DMS 273 treated with DMSO at 0.1 percent for 48 hours (cell line): ENCODE data around the gene COL4A2.

Experiments
- DNase-seq: peaks from one replicate; lab custom pipeline; 2025; lab: John Stamatoyannopoulos, UW

The COL4A2 gene

DNA sequence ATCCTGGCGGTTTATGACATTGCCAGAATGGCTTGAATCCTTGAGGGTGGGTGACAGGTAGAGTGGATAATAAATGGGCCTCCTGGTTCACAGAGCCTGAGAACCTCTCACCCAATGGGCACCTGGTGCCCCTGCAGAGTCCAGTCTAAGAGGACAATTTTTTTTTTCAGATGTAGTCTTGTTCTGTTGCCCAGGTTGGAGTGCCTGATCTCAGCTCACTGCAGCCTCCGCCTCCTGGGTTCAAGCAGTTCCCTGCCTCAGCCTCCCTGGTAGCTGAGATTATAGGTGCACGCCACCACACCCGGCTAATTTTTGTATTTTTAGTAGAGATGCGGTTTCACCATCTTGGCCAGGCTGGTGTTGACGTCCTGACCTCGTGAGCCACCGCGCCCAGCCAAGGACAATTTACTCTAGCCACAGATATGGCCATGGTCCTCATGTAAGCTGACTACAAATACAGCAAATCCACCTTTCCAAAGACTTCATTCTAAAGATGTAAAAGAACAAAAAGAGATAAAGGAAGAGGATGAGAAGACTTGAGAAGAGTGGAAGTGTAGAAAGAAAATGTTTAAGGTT is 33.0 kb downstream of the COL4A2 start:
- DNase-seq = no peak

DNA sequence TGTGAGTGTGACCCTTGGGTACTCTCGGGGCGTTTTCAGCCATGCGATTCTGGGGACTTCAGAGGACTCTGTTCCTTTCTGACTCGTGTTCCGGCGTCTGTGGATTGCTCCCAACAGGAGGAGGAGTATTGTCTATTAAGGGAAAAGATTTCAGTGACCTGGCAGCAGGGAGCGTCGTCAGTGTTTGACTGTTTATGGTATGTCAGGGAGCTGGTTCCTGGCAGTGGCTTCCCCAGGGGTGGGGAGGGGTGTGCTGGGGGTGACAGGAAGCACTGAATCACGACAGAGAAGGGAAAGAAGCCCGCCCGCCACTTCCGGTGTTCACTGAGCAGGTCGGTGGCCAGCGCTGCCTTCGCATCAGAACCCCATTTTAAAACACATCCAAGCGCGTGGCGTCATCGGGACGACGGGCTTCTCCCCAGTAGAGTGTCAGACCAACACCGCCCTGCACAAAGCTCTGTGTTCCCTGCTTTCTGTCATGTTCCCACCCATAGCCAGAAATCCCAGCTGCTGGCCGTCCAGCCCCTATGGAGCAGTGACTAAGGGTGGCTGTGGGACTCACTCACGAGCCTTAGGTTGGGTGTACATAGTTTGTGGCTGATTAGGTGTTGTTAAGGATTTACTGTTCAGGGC is 33.8 kb downstream of the COL4A2 start:
- no peak for DNase-seq

DNA sequence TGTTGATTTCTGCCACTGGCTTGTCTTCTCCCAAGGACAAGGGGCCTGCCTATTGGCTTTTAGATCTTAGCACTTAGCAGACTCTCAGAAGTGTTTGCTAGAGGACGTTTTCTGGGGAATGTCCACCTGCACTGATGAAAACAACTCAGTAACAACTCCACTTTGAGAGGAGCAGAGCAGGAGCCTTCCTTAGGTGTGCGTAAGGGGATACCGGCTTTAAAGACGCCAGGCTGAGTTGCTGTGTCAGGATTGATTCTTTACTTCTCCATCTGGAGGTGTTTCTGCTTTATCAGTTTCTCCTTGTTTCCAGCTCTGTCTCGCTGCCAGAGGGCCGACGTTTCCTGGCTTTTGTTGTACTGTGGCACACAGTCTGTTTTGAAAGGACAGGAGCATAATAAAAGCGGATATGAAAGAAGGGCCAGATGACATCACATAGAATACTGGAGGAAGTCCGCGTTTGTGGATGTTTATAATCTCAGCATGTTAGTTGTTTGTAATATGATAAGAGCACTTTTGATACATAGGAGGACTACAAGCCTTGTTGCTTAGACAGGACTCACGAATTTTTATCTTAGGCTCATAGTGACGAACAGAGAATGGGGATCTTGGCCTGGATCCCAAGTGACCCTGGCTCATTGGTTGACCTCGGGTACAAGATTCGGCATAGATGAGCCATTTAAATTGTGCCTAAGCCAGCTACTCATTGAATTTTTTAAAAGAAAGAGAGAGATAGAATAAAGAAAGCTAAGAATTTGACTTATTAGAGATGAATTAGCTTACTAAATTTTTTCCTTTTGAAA is 34.6 kb downstream of the COL4A2 start:
- DNase-seq = no peak

DNA sequence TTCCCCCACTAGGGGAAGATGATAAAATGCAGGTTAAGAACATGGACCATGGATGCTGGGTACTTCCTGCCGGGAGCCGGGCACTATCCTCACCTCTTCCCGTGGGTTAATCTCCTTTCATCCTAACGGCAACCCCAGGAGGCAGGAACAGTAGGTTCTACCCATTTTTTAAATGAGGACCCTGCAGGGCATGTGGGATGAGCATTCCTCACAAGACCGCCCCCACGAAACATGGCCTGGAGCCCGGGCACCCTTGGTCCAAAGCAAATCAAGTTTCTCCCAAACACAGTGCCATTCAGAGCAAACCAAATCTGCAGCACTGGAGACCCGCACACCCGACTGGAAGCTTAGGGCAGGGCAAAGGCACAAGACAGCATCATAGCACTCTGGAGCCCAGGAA is 35.4 kb downstream of the COL4A2 start:
- DNase-seq = no peak

DNA sequence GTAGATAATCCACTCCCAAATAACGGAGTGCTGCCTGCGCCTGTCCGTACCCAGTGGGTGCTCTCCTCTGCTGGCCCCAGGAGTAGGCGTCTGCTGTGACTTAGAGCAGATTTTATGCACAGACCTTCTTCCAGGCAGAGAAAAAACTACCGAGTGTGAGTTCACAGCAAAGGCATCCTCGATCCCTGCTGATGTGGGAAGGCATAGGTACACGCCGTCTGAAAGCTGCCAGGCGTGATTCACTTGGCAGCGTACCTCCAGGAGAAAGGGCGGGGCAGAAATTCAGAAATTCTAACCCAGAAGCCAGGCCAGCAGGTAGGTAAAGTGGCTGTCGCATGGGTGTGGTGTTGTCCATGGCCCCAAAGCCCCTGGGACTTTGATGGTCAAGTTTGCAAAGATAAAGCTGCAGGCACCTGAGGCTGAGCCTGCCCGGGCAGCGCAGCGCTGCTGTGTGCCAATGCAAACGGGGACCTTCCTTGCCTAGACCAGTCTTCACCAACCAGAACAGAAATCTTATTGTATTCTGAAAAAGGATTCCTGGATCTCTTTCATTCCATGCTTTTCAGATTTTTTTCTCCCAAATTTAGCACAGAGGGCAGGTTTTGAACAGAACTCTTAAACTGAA is 36.3 kb downstream of the COL4A2 start:
- DNase-seq = no peak

DNA sequence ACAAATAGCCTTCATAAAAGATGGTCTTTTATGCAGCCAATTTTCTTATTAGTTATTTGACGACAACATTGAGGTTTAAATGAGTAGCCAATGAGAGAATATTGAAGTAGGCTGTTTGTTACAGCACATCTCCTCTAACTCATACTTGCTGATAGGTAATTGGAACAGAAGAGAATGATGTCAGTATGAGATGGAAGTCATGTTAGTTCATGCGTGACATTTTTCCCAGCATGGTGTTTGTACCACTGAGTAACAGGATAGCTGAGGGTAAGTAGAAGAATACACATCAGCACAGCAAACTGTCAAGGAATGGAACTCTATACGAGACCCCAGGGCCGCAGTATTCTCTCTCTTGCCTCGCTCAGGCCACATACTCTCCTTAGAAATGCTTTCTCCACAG is 37.2 kb downstream of the COL4A2 start:
- DNase-seq = no peak

DNA sequence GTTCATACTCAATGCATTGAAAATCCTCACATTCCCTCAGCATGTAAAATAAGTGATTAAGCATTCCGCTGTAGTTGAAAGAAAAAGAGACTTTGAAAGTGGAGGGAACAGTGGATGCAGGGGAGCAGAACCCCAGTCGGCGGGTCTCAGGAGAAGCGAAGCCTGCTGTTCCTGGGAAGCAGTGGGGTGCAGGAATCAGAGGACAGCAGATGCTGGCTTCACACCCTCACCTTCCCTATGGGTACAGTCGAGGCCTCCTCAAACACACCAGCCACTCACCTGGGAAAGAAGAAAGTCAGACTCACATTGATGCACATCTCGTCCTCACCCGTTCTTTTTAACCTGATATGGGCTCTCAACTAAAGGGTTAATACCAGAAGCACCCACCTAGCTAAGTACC is 38.2 kb downstream of the COL4A2 start:
- no peak for DNase-seq

DNA sequence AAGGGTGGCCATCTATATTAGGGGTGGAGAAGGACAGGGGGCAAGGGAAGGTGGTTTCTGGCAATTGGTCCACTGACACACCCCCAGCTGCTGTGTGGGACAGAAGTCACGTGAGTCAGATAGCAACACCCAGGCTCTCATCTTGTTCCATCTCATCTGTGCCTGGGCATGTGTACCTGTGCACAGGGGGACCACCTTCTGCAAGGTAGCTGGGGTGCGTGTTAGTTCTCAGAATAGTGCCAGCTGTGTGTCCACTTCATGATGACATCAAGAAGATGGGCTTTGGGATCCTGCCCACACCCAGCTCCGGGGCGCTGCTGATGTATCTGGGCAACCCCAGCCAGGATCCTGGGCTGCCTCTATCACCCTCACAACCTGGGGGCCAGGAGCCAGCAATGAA is 38.6 kb downstream of the COL4A2 start:
- DNase-seq = no peak

DNA sequence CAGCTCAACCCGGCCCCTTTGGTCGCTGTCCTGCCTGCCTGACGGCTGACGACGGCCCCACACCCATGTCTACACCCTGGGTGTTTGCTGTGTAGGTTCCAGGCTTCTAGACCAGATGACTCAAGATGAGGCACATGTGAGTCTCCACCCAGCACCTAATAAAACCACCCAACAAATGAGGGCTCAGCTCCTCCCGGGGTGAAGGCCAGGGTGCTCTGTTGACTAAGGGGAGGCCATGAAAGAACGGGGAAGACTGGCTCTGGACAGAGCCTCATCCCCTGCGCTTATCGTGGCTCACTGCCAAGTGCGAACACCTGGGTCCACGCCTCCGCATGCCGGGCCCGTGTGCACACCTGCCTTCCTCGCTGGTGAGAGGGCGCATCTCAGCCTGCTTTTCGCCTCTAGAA is 39.6 kb downstream of the COL4A2 start:
- no peak for DNase-seq

DNA sequence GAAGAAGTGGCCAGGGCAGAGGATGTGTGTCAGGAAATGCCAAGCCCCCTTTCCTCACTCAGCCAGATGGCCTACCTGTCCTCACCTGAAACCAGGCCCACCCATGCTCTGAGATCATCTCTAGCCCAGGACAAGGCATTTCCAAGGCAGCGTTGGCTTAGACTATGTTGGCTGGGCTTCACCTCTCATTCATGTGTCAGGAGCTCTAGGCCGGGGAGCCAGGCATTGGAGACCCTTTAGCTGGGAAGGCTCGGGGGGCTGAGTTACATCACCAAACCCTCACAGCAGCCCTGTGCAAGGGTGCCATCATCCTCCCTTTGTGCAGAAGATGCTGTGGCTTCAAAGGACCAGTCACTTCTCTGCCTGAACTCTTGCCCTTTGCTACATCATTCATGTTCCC is 40.0 kb downstream of the COL4A2 start:
- no peak for DNase-seq

DNA sequence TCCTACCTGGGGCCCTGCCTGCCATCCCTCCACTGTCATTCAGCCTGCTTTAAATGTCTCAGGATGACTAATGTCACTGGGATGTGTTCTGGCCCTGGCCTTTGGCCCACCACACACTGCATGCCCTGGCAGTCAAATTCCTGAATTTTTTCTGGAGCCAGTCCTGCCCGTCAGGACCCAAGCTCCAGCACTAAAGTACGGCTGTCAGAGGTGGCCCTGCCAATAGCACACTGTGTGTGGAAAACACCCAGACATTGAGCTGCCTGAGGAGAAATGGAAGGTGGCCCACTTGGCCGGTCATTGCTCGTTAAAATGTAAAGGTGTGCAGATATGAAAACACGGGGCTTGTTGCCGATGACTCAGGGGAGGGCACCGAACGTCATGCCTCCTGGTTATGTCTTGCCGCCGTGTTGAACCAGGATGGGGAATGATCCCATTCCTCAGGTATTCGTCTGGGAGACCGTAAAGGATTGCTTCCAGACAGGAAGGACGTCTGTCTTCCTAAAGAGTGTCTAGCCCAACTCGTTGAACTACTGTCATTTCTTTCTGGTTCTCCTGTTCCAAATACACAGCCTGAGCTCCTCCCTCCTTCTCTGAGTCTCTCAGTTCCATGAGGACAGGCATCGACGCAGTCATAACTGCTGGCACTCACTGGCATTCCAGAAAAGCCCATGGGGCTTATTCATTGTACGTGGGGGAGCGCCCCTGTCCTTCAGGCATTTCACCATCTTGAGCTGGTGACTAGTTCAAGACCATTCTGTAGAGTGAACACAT is 40.6 kb downstream of the COL4A2 start:
- DNase-seq = no peak

DNA sequence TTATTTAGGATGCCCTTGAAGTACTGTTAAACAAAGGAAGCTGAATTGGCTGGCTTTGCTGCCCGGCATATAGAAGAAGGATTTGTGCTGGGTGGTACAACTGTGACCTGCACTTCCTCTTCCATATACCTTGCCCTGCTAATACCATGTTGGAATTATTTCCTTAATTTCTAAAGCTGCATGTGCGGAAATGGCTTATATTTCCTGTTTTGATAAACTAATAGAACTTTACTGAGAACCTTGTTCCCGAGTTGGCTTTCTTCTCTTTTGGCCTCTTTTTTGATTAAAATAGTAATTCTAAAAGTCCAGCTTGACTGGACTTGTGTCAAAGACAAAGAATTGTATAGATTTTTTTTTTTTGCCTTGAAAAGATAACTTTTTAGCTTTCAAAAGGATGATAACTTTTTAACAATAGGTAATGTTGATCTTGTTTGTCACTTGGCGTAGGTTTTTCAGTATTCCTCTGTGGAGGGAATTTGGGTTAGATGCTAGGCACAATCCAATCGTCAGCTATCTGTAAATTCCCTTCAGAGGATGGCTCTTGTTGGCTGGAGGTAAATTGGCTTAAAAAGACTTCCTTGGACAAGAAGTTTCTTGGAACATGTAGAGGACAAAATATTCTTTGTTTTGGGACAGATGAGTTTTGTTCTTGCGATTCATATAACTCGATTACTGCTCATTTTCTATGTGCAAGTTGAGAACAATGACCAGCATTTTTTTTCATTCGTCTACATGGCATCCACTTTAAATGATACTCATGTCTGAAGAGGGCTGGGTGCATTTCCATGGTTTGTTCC is 41.4 kb downstream of the COL4A2 start:
- no peak for DNase-seq

DNA sequence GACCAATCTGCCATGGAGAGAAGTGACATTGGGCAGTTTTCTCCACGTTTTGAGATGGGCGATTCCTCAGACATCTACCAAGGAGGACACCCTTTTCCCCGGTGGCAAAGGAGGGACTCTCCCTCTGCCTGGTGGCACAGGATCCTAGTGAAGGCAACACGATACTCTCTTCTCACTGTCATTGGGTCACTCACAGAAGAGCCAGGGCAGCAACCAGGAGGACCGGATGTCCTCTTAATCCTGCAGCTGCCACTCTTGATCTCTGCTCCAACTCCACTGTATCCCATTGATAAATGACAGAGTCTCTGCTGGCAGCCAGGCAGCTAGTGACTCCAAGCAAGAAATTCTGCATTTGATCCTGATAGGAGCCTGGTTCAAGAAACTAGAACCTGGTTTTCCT is 42.2 kb downstream of the COL4A2 start:
- no peak for DNase-seq

DNA sequence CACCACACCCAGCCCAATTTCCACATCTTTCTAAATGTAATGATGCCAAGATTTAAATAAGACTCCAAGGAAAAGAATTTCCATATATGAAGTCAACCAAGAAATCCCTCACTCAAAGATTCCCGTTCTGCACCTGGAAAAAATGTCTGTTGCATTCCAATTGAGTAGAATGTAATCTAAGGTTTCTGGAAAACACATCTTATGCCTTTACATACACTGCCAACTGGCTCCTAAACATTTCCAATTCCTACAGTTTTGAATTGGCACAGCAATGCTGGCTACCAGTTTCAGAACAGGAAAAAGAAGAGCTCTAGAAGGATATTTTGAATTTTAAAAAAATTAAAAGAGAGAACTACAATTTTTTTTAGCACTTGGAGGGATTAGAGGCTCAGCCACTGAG is 43.0 kb downstream of the COL4A2 start:
- DNase-seq = no peak

DNA sequence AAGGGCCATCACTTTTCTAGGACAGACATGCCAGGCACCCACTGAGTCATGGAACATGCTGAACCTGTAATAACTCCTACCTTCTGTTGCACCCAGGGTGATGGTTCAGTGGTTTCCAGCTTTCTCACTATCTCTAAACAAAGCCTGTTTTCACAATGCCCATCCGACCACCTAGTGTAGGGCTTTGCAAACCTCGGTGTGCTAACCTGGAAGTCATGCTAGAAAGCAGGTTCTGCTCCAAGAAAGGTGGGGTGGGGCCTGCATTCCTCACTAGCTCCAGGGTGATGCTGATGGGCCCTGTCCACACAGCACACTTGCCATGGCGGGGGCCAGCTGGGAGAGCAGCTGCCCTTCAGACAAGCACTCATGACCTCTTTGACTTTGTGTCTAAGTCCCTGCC is 43.4 kb downstream of the COL4A2 start:
- no peak for DNase-seq

DNA sequence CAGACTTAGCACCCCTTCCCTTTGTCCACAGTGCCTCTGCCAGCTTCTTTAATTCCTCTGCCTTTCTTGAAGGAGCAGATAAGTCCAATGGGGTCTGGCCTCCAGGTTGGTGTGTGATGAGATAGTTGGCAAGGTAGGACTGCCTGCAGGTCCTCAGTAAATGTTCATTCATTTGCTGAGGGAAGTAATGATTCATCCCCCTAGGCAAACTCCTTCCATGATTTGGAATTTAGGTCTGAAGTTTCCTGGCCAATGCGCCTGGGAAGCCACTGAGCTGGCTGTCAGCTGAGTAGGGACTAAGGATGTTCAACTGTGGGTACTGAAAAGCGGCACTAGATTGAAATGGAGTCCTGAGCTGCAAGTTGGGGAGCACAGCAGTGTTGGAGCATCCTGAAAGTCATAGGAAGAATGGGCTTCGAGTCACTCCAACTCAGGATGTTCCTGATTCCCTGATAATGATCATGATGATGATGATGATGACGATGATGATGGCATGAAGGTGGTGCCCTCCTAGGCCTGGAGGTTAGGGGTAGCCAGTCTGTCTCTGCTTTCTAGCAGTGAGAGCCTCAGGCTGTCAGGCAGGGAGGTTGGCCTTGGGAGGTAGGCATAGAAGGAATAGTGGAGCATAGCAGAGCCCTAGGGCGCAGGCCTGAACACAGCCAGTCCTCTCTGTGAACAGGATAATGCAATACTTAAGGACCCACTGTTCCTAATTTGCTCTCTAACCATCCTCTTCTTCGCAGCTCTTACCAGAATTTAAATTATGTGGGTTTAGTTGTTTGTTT is 44.7 kb downstream of the COL4A2 start:
- no peak for DNase-seq

DNA sequence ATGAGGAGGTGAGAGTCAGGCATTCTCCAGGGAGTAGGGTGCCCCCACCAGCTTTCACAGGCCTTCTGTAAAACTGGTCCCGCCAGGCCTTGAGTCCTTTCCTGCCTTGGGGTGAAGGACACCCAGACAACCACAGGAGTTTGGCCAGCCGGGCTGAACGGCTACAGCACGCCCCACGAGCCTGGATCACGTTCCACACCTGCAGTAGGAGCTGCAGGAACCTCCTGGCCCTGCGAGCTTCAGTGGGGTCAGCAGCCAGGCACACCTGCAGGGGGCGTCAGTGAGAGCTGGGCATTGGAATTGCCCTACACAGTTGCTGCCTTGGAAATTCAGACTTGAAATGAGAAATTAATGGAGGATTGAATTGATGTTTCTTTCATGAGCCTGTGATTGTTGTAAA is 45.7 kb downstream of the COL4A2 start:
- no peak for DNase-seq

DNA sequence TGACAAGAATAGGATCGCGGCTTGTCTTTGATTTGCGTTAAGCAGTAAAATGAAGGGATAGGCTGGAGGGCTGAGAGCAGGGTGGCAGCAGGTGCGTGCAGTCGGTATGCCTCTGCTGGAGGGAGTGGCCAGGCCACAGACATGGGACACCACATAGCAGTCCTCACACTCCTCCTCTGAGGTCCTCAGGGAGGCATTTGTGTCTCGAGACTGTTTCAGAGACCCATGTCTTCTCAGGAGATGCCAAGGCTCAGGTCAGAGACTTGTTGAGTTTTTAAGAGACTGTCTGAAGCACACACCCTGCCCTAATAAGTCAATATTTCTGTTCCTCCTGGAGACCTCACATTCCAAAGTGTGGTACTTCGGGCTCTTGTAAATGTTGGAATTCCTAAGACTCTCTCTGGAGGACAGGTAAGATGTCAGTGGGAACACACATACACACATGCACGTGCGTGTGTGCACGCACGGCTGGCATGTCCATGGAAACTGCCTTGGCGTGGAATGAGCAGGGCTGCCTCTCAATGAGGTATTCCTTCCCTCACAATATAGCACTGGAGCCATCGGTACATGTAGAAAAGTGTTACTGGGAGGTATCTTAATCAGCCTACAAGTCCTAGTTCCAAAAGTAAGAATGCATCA is 46.4 kb downstream of the COL4A2 start:
- no peak for DNase-seq

DNA sequence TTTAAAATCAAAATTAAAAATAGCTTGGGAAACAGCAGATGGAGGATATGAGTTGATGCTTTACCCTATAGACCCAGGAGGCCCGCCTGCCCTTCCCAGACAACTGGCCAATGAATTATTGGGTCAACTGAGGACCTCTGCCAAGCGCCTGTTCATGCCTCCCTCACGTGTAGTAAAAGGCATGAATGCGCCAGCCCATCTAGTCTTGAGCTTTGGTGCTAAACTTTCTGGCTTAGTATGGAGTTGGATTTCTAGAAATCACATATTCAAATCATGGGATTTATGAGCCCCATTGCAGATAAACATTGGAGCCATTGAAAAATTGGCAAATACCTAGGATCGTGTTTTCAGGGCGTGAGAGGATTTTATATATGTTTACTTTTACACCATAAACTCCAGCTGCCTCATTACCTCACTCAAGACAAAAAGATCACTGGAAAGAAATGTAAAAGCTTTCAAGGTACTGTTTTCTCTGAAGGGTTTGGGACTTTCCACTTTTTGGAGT is 47.1 kb downstream of the COL4A2 start:
- no peak for DNase-seq
